ENCODE data around the gene TLR6.

DNA sequence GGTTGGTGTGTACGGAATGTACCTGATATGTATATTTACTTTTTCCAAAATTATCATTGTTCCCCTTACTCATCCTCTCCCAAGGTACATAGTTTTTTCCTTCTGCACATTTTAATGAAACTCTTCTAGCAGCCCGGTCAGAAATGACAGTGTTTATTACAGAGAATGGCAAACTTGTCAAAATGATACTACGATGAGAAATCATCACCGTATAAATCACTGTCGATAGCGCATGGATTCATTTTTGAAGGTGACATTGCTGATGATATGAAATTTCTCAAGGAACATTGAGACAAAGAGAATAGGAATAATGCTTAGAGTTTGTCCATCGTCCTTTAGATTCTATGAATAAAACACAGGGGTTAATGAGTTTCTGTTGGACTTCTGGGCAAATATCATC lies 41.6 kb upstream of the TLR6 start:
- TF ChIP-seq BACH2 (CRISPR knock-in tag; IDR thresholded peaks at IDR 0.05; ENCODE audit: borderline replicate concordance) (no peak), CSDC2 (CRISPR knock-in tag; IDR thresholded peaks at IDR 0.05) (no peak)
- TF ChIP-seq, protein P1, sequence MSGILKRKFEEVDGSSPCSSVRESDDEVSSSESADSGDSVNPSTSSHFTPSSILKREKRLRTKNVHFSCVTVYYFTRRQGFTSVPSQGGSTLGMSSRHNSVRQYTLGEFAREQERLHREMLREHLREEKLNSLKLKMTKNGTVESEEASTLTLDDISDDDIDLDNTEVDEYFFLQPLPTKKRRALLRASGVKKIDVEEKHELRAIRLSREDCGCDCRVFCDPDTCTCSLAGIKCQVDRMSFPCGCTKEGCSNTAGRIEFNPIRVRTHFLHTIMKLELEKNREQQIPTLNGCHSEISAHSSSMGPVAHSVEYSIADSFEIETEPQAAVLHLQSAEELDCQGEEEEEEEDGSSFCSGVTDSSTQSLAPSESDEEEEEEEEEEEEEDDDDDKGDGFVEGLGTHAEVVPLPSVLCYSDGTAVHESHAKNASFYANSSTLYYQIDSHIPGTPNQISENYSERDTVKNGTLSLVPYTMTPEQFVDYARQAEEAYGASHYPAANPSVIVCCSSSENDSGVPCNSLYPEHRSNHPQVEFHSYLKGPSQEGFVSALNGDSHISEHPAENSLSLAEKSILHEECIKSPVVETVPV (CRISPR knock-in tag; IDR thresholded peaks at IDR 0.05) = no peak

Data from SK-N-SH treated with all-trans-retinoic acid at 6 μM for 48 hours (cell line).